K562 (cell line): ENCODE measurements around the gene DAB2. TPM values are rescaled to one million over a fixed set of nuclear protein-coding genes. Genes with fewer than 3 reads are reported as not detected.

ENCODE experiments used
- ATAC-seq: fragments of 200-7000 bp; cut with Tn5 transposase; 3 replicates; pipeline ENCODE4 v1.9.1; 2020; ENCODE audit warnings: moderate library complexity
- BruUV-seq: library from RNA; stranded (reverse); fragments of 400-500 nt; replicated peaks from 2 replicates; lab custom pipeline; 2021; lab: Mats Ljungman, UMichigan
- CTCF ChIA-PET: fragments of 300-600 bp; formaldehyde crosslinking; extraction: SDS; loops from one replicate; lab custom pipeline; 2021; ENCODE audit warnings: low intra/inter-chr PET ratio; lab: Yijun Ruan, JAX
- POLR2A ChIA-PET: fragments of 300-600, 350-650 bp; sonication (Branson Sonifier 250); formaldehyde crosslinking; extraction: SDS; loops from one replicate; lab custom pipeline; 2021; ENCODE audit warnings: antibody characterized with exemption, inconsistent platforms; lab: Yijun Ruan, JAX
- DNase-seq, 4 experiments: peaks; one replicate each; pipeline versions ENCODE4 v3.0.0 to v3.0.0-alpha.2; 2011 to 2018; ENCODE audit warnings: low spot score in 3 of 4, mixed read lengths in 3 of 4; ENCODE audit errors: extremely low read depth in 1 of 4
- FAIRE-seq: peaks from 2 replicates; lab custom pipeline; 2011; peaks lifted over from hg19 to GRCh38; lab: Jason Lieb, UNC
- H2AFZ ChIP-seq: 2 replicates; pipeline ENCODE4 v1.6.0; 2011; ENCODE audit warnings: low read depth, low read length, control low read depth, inconsistent platforms
- H3K27ac ChIP-seq: fragments of 200-600 bp; 3 replicates; pipeline ENCODE4 v1.8.0; 2011; ENCODE audit warnings: low read depth, mild to moderate bottlenecking, control low read depth, inconsistent platforms, low read length, moderate library complexity, mixed read lengths; ENCODE audit errors: extremely low read depth
- H3K27me3 ChIP-seq, 2 experiments: fragments of 300-600 bp in 1 of 2; 2 replicates in 1 of 2; 3 replicates in 1 of 2; pipeline versions ENCODE4 v1.6.0 to v1.8.0; 2011; ENCODE audit warnings: inconsistent platforms in 2 of 2, low read length in 2 of 2, mild to moderate bottlenecking in 1 of 2, mixed read lengths in 1 of 2, moderate library complexity in 1 of 2; ENCODE audit not compliant: control insufficient read depth in 2 of 2, insufficient read depth in 2 of 2
- H3K36me3 ChIP-seq: fragments of 300-600 bp; 3 replicates; pipeline ENCODE4 v1.8.0; 2011; ENCODE audit warnings: mild to moderate bottlenecking, low read length, inconsistent platforms; ENCODE audit not compliant: control insufficient read depth, insufficient read depth
- H3K4me1 ChIP-seq, 2 experiments: fragments of 200-600 bp in 1 of 2; replicated peaks in 1 of 2; 2 replicates in 1 of 2; 3 replicates in 1 of 2; pipeline versions ENCODE4 v1.5.1 to v1.8.0; 2011; ENCODE audit warnings: inconsistent platforms in 2 of 2, low read length in 2 of 2, mild to moderate bottlenecking in 1 of 2, mixed read lengths in 1 of 2, moderate library complexity in 1 of 2; ENCODE audit not compliant: control insufficient read depth in 2 of 2, insufficient read depth in 2 of 2
- H3K4me2 ChIP-seq: 2 replicates; pipeline ENCODE4 v1.6.1; 2011; ENCODE audit warnings: low read length, control low read depth, inconsistent platforms, mixed read lengths; ENCODE audit not compliant: insufficient read depth
- H3K4me3 ChIP-seq: fragments of 200-600 bp; sonication (generic), shearing (Covaris generic); 2 replicates; pipeline ENCODE4 v1.5.1; 2016; ENCODE audit warnings: control low read depth, inconsistent platforms
- H3K79me2 ChIP-seq: fragments of 200-600 bp; 3 replicates; pipeline ENCODE4 v1.8.0; 2011; ENCODE audit warnings: low read length, inconsistent platforms; ENCODE audit not compliant: control insufficient read depth, insufficient read depth
- H3K9ac ChIP-seq, 2 experiments: 2 replicates each; pipeline versions ENCODE4 v1.6.0 to v1.6.1; 2011; ENCODE audit warnings: low read depth in 2 of 2, low read length in 2 of 2, control low read depth in 1 of 2, inconsistent platforms in 1 of 2, mild to moderate bottlenecking in 1 of 2, mixed read lengths in 1 of 2; ENCODE audit not compliant: insufficient read depth in 1 of 2
- H3K9me1 ChIP-seq: one replicate; pipeline ENCODE4 v1.6.0; 2011; ENCODE audit warnings: inconsistent platforms, mild to moderate bottlenecking, low read length, moderate library complexity; ENCODE audit not compliant: control insufficient read depth, insufficient read depth
- H3K9me3 ChIP-seq: replicated peaks from 2 replicates; pipeline ENCODE4 v1.5.1; 2011; ENCODE audit warnings: low read depth, low read length, inconsistent platforms; ENCODE audit not compliant: control insufficient read depth, insufficient read depth
- H4K20me1 ChIP-seq: replicated peaks from 2 replicates; pipeline ENCODE4 v1.6.1; 2011; ENCODE audit warnings: low read length, inconsistent platforms, mixed read lengths; ENCODE audit not compliant: control insufficient read depth, insufficient read depth
- ADNP ChIP-seq: fragments of 200-800 bp; sonication (Bioruptor generic); IDR thresholded peaks from 2 replicates; pipeline ENCODE4 v1.6.1; 2016; ENCODE audit warnings: missing genetic modification characterization, missing compliant biosample characterization
- ARID2 ChIP-seq: fragments of 450-650 bp; IDR thresholded peaks from 2 replicates; pipeline ENCODE4 v1.6.1; 2017; ENCODE audit warnings: antibody characterized with exemption, mild to moderate bottlenecking
- BMI1 ChIP-seq: fragments of 150-350 bp; IDR thresholded peaks from 2 replicates; pipeline ENCODE4 v1.6.1; 2014; ENCODE audit warnings: low read length
- BRF2 ChIP-seq: IDR thresholded peaks from 3 replicates; pipeline ENCODE4 v1.6.1; 2011; ENCODE audit warnings: borderline replicate concordance, mild to moderate bottlenecking; ENCODE audit not compliant: insufficient read length, insufficient read depth
- NFE2L1 ChIP-seq: fragments of 450-650 bp; IDR thresholded peaks from 2 replicates; pipeline ENCODE4 v1.6.1; 2016; ENCODE audit warnings: missing genetic modification characterization, low read depth, mild to moderate bottlenecking, missing compliant biosample characterization, moderate library complexity, borderline replicate concordance
- RAD21 ChIP-seq, 2 experiments: fragments of 250-450 bp in 1 of 2; fragments of 450-650 bp in 1 of 2; sonication (Bioruptor Pico) in 1 of 2; formaldehyde crosslinking in 1 of 2; IDR thresholded peaks in 1 of 2; conservative IDR thresholded peaks in 1 of 2; 2 replicates each; pipeline versions ENCODE4 v1.4.0 to v1.8.0; 2020 to 2022; ENCODE audit warnings: mild to moderate bottlenecking in 2 of 2, moderate library complexity in 1 of 2
- SETDB1 ChIP-seq: IDR thresholded peaks from one replicate; pipeline ENCODE4 v1.6.1; 2012; ENCODE audit warnings: low read length, control low read depth, inconsistent platforms
- ZNF57 ChIP-seq: fragments of 450-650 bp; formaldehyde crosslinking; IDR thresholded peaks from 2 replicates; pipeline ENCODE4 v1.4.0; 2020; ENCODE audit warnings: mild to moderate bottlenecking, moderate library complexity
- WGBS: fragments of 100-300 bp; shearing (Covaris generic); methylation state at CpG from one replicate; pipeline ENCODE4 v1.1.6; 2016; ENCODE audit warnings: low coverage, mixed read lengths; ENCODE audit not compliant: insufficient coverage; ENCODE audit errors: missing lambda C conversion rate; 5-methylcytosine and 5-hydroxymethylcytosine counted together
- in situ Hi-C: fragments of 300-500 bp; cut with MboI; formaldehyde crosslinking; loops from 4 replicates; pipeline ENCODE4 v1.15.0; 2018; ENCODE audit warnings: inconsistent platforms, mixed read lengths
- intact Hi-C: fragments of 100-400 bp; cut with micrococcal nuclease; formaldehyde crosslinking; loops from 2 replicates; pipeline ENCODE4 v1.14.2; 2022
- polyA plus RNA-seq, 8 experiments: library from polyadenylated mRNA; depleted of rRNA in 4 of 8; stranded (reverse) in 5 of 8; unstranded in 3 of 8; fragments of >200 nt; fragmentation: Nextera tagmentation in 2 of 8; fragmentation: Illumina TruSeq in 1 of 8; extraction: Ambion mirVana in 2 of 8; extraction: Trizol in 1 of 8; gene quantifications; 2 replicates each; pipeline versions ENCODE4 v1.2.1 to v1.2.3, GENCODE V29; 2011 to 2014; ENCODE audit warnings: inconsistent platforms in 1 of 8, missing spikeins in 1 of 8
- total RNA-seq, 7 experiments: library from RNA; depleted of rRNA in 6 of 7; stranded (reverse); fragments of >200 nt in 6 of 7; fragmentation: Illumina TruSeq in 2 of 7; extraction: Trizol in 2 of 7; gene quantifications; 2 replicates each; pipeline versions ENCODE4 v1.2.1 to v1.2.3, GENCODE V29; 2011 to 2021; ENCODE audit warnings: low replicate concordance in 1 of 7
- TF ChIP-seq, protein P1 (sequence below), 3 experiments: fragments of 200-800 bp in 1 of 3; fragments of 250-450 bp in 1 of 3; fragments of 450-650 bp in 1 of 3; sonication (Bioruptor Pico) in 1 of 3; sonication (Bioruptor generic) in 1 of 3; formaldehyde crosslinking in 1 of 3; IDR thresholded peaks; 2 replicates each; pipeline versions ENCODE4 v1.6.1 to v1.8.0; 2016 to 2022; ENCODE audit warnings: mild to moderate bottlenecking in 2 of 3, missing genetic modification characterization in 2 of 3, missing compliant biosample characterization in 1 of 3, moderate library complexity in 1 of 3
- TF ChIP-seq, protein P2 (sequence below): fragments of 450-650 bp; formaldehyde crosslinking; IDR thresholded peaks from 2 replicates; pipeline ENCODE4 v1.4.0; 2020; ENCODE audit warnings: mild to moderate bottlenecking
- TF ChIP-seq, protein P3 (sequence below): IDR thresholded peaks from 3 replicates; pipeline ENCODE4 v1.6.1; 2011; ENCODE audit warnings: borderline replicate concordance, mild to moderate bottlenecking, moderate library complexity; ENCODE audit not compliant: insufficient read length; ENCODE audit errors: extremely low read depth

The DAB2 gene
- total and polyA plus RNA-seq, 9 of the 15 experiments (the other 6 are each of a cell fraction or from before 2014, with no cell fraction given): 6.6 to 29.9 (median 24.1) TPM

- no peak for TF ChIP-seq RAD21 (CRISPR knock-in tag; conservative IDR thresholded peaks at IDR 0.05 in 1 of 2, IDR thresholded peaks at IDR 0.05 in 1 of 2)
These were observed 62.1 kb downstream of the DAB2 start (continued) for GRCh38 chr5:39362646-39363045.

- Histone ChIP-seq H3K9ac (no peak overlapping the region), H4K20me1 (no peaks in the 10 kb centered on the region), H2AFZ (no peak overlapping the region; the same call in 1 of the 2 replicates), H3K4me3 (no peak overlapping the region), H3K27me3 (peaks cover 0 to 4% of the 10 kb centered on the region in 2 experiments; a peak in 1 of 5 replicates), H3K4me2 (no peak overlapping the region), H3K9me3 (peaks cover 3% of the 10 kb centered on the region; the same call in 1 of the 2 replicates), H3K9me1 (no peaks in the 10 kb centered on the region), H3K27ac (no peak overlapping the region), H3K4me1 (no peaks in the 10 kb centered on the region), H3K79me2 (no peaks in the 10 kb centered on the region), H3K36me3 (no peaks in the 10 kb centered on the region)
- BruUV-seq: no TSS peak
- no peak for ATAC-seq
- in situ Hi-C loops (no loop called here), intact Hi-C loops (no loop called here)
- ChIA-PET POLR2A (interaction anchor here (1.1 kb wide), 1 partner anchor 146 kb away, joined by 3 read pairs; no protein-coding TSS in a partner anchor), CTCF (no interaction called here)
- no peak for DNase-seq
- WGBS: 6% methylated on average over 4 of the region's 4 CpGs
- FAIRE-seq: no peak
- TF ChIP-seq SETDB1 (no peak), ARID2 (no peak), NFE2L1 (tag) (no peak), ADNP (tag) (no peak), BMI1 (no peak), ZNF57 (CRISPR knock-in tag) (no peak), BRF2 (no peak)
- TF ChIP-seq, protein P1, sequence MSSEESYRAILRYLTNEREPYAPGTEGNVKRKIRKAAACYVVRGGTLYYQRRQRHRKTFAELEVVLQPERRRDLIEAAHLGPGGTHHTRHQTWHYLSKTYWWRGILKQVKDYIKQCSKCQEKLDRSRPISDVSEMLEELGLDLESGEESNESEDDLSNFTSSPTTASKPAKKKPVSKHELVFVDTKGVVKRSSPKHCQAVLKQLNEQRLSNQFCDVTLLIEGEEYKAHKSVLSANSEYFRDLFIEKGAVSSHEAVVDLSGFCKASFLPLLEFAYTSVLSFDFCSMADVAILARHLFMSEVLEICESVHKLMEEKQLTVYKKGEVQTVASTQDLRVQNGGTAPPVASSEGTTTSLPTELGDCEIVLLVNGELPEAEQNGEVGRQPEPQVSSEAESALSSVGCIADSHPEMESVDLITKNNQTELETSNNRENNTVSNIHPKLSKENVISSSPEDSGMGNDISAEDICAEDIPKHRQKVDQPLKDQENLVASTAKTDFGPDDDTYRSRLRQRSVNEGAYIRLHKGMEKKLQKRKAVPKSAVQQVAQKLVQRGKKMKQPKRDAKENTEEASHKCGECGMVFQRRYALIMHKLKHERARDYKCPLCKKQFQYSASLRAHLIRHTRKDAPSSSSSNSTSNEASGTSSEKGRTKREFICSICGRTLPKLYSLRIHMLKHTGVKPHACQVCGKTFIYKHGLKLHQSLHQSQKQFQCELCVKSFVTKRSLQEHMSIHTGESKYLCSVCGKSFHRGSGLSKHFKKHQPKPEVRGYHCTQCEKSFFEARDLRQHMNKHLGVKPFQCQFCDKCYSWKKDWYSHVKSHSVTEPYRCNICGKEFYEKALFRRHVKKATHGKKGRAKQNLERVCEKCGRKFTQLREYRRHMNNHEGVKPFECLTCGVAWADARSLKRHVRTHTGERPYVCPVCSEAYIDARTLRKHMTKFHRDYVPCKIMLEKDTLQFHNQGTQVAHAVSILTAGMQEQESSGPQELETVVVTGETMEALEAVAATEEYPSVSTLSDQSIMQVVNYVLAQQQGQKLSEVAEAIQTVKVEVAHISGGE (CRISPR knock-in tag; IDR thresholded peaks at IDR 0.05): no peak
- TF ChIP-seq, protein P2, sequence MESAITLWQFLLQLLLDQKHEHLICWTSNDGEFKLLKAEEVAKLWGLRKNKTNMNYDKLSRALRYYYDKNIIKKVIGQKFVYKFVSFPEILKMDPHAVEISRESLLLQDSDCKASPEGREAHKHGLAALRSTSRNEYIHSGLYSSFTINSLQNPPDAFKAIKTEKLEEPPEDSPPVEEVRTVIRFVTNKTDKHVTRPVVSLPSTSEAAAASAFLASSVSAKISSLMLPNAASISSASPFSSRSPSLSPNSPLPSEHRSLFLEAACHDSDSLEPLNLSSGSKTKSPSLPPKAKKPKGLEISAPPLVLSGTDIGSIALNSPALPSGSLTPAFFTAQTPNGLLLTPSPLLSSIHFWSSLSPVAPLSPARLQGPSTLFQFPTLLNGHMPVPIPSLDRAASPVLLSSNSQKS (CRISPR knock-in tag): no peak
- TF ChIP-seq, protein P3, sequence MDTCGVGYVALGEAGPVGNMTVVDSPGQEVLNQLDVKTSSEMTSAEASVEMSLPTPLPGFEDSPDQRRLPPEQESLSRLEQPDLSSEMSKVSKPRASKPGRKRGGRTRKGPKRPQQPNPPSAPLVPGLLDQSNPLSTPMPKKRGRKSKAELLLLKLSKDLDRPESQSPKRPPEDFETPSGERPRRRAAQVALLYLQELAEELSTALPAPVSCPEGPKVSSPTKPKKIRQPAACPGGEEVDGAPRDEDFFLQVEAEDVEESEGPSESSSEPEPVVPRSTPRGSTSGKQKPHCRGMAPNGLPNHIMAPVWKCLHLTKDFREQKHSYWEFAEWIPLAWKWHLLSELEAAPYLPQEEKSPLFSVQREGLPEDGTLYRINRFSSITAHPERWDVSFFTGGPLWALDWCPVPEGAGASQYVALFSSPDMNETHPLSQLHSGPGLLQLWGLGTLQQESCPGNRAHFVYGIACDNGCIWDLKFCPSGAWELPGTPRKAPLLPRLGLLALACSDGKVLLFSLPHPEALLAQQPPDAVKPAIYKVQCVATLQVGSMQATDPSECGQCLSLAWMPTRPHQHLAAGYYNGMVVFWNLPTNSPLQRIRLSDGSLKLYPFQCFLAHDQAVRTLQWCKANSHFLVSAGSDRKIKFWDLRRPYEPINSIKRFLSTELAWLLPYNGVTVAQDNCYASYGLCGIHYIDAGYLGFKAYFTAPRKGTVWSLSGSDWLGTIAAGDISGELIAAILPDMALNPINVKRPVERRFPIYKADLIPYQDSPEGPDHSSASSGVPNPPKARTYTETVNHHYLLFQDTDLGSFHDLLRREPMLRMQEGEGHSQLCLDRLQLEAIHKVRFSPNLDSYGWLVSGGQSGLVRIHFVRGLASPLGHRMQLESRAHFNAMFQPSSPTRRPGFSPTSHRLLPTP: no peak
These were observed 63.5 kb downstream of the DAB2 start for GRCh38 chr5:39361306-39361705.
